MCF 10A (cell line): ENCODE results near the gene KIF26A. TPM values are rescaled to one million over a fixed set of nuclear protein-coding genes. Genes with fewer than 3 reads are reported as not detected.

Experiments used
- BruUV-seq: library from RNA; stranded (reverse); fragments of 400-500 nt; replicated peaks from 2 replicates; lab custom pipeline; 2021; lab: Mats Ljungman, UMichigan
- CTCF ChIA-PET: fragments of 300-600 bp; sonication (Branson Sonifier 250); formaldehyde crosslinking; extraction: SDS; loops from one replicate; lab custom pipeline; 2021; ENCODE audit warnings: antibody characterized with exemption, inconsistent platforms; lab: Yijun Ruan, JAX
- POLR2A ChIA-PET: fragments of 300-600, 350-650 bp; sonication (Branson Sonifier 250); formaldehyde crosslinking; extraction: SDS; loops from one replicate; lab custom pipeline; 2020; ENCODE audit warnings: antibody characterized with exemption, inconsistent platforms; lab: Yijun Ruan, JAX
- DNase-seq: peaks from one replicate; pipeline ENCODE4 v3.0.0-alpha.2; 2018; ENCODE audit not compliant: unreplicated experiment
- H3K27ac Mint-ChIP-seq: one replicate; pipeline ENCODE4 v1.8.0; 2022; ENCODE audit warnings: mild to moderate bottlenecking, low read depth, mixed read lengths; ENCODE audit not compliant: unreplicated experiment
- H3K27me3 Mint-ChIP-seq: one replicate; pipeline ENCODE4 v1.8.0; 2022; ENCODE audit warnings: mixed read lengths; ENCODE audit not compliant: insufficient read depth, unreplicated experiment
- H3K36me3 Mint-ChIP-seq: one replicate; pipeline ENCODE4 v1.8.0; 2022; ENCODE audit warnings: mild to moderate bottlenecking, moderate library complexity, mixed read lengths; ENCODE audit not compliant: insufficient read depth, unreplicated experiment
- H3K4me1 Mint-ChIP-seq: one replicate; pipeline ENCODE4 v1.8.0; 2022; ENCODE audit warnings: mixed read lengths; ENCODE audit not compliant: insufficient read depth, unreplicated experiment
- H3K4me3 Mint-ChIP-seq: one replicate; pipeline ENCODE4 v1.8.0; 2022; ENCODE audit warnings: mild to moderate bottlenecking, moderate library complexity, mixed read lengths; ENCODE audit not compliant: unreplicated experiment
- H3K9me3 Mint-ChIP-seq: one replicate; pipeline ENCODE4 v1.8.0; 2022; ENCODE audit warnings: mixed read lengths; ENCODE audit not compliant: unreplicated experiment
- CTCF ChIP-seq: fragments of 200-600 bp; IDR thresholded peaks from one replicate; pipeline ENCODE4 v1.8.0; 2022; ENCODE audit warnings: antibody characterized with exemption, mild to moderate bottlenecking; ENCODE audit not compliant: unreplicated experiment
- intact Hi-C: fragments of 100-400 bp; cut with micrococcal nuclease; formaldehyde crosslinking; loops from 2 replicates; pipeline ENCODE4 v1.14.1; 2022
- total RNA-seq: library from RNA; stranded (reverse); gene quantifications from 2 replicates; pipeline ENCODE4 v1.2.3, GENCODE V29; 2022

KIF26A gene
- total RNA-seq, 1 experiment from 2014 or later = 0.26 TPM

DNA sequence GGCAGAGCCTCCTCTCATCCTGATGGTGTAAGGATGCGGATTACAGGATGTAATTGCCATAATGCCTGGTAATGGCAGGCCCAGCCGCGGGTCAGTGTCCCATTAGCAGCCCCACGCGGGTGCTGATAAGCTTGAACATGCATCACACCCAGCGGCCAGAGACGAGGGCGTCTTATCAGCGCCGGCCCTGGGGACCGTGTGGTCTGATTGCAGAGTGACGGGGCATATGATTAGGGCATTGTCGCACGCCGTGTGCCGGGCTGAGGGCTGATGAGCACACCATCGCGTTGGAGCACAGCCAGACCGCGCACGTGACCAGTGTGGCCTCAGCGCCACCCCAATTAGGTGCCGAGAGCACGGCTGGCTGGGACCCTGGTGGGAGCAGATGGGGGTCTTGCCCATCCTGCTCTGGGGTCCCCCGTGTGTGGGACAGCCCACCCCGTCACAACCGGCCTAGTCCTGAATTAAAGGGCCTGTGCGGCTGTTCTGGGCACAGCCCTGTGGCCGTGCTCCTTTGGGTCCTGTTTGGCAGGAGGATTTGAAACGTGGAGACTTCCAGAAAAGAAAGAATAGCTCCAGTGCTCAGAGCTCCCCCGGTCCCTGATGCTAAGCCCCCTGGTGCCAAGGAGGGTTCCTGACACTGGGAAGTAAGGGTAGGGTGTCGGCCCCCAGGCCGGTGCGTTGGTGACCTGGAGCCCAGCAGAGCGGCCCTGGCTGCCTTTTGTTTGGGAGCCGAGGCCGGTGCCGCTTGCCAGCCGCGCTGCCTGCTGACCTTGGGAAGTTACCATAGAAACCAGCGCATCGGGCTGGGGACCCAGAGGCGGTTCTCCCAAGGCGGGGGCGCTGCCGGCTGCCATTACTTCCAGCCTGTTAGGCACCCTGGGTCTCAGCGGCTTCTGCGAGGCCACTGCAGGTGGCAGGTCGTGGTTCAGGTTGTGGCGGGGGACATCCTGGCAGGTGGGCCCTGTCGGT lies 20.7 kb downstream of the KIF26A start:
- BruUV-seq = no TSS peak
- no peaks in the 10 kb centered on the region for H3K9me3 Mint-ChIP-seq
- intact Hi-C loops = no loop called here
- H3K27ac Mint-ChIP-seq = no peak overlapping the region
- no peak overlapping the region for H3K4me3 Mint-ChIP-seq
- no peaks in the 10 kb centered on the region for H3K27me3 Mint-ChIP-seq
- no peak for TF ChIP-seq CTCF
- H3K36me3 Mint-ChIP-seq = no peaks in the 10 kb centered on the region
- ChIA-PET CTCF (interaction anchor here (1.2 kb wide), 1 partner anchor 22 kb away, joined by 3 read pairs; no protein-coding TSS in a partner anchor), POLR2A (no interaction called here)
- H3K4me1 Mint-ChIP-seq = peaks cover 6% of the 10 kb centered on the region
- DNase-seq = no peak

DNA sequence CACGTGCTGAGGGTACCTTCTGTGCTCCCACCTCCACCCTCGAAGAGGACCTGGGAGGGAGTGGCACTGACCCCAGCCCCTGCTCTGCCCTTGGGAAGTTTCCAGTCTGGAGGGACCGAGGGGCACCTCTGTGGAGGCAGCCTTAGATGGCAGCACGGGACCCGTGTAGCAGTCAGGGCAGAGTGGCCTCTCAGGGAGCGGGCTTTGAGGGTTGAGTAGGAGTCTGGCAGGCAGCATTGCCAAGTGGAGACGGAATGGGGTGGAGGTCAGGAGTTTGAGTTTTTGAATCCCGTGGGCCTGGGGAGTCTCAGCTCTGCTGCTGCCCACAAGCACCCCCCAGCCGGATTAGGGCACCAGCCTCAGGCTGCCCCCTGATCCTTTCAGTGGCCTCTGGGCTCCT lies 21.6 kb downstream of the KIF26A start:
- Mint-ChIP-seq H3K27me3 (no peaks in the 10 kb centered on the region), H3K9me3 (no peaks in the 10 kb centered on the region), H3K4me3 (no peak overlapping the region), H3K4me1 (peaks cover 6% of the 10 kb centered on the region), H3K36me3 (no peaks in the 10 kb centered on the region), H3K27ac (no peak overlapping the region)
- BruUV-seq = no TSS peak
- ChIA-PET POLR2A (no interaction called here), CTCF (interaction anchor here (0.7 to 1.2 kb wide), 2 partner anchors 23 to 404 kb away, joined by 3 read pairs; no protein-coding TSS in a partner anchor)
- DNase-seq = no peak
- no peak for TF ChIP-seq CTCF
- intact Hi-C loops = loop anchor here (10.0 kb wide), 1 partner anchor 115 kb away; no protein-coding TSS in a partner anchor

GRCh38 chr14:104161602-104162367 lies 23.4 kb downstream of the KIF26A start:
- no peak for DNase-seq
- ChIA-PET CTCF (no interaction called here), POLR2A (no interaction called here)
- Mint-ChIP-seq H3K4me1 (no peaks in the 10 kb centered on the region), H3K9me3 (no peaks in the 10 kb centered on the region), H3K36me3 (no peaks in the 10 kb centered on the region), H3K27ac (no peak overlapping the region), H3K27me3 (no peaks in the 10 kb centered on the region), H3K4me3 (no peak overlapping the region)
- no TSS peak for BruUV-seq
- TF ChIP-seq CTCF = no peak
- intact Hi-C loops = loop anchor here (10.0 kb wide), 1 partner anchor 113 kb away; no protein-coding TSS in a partner anchor

DNA sequence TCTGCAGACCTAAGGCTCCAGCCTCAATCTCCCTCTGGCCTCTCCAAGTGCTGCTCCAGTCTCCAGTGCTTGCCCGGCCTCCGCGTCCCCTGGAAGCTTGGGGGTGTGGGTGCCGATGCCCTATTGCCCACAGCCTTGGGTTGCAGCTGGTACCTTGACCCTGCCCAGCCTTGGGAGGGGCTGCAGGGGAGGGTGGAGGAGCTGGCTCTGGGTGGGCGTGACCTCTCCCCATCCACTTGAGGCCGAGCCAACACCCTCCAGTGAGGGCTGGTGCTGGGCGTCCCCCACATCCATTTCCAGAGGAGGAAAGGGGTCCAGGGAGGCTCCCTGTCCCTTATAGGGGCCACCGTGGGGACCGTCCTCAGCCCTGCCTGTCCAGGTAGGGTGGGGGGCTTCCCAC lies 24.1 kb downstream of the KIF26A start:
- intact Hi-C loops = loop anchor here (10.0 kb wide), 1 partner anchor 112 kb away; no protein-coding TSS in a partner anchor
- no peak overlapping the region for H3K4me3 Mint-ChIP-seq
- BruUV-seq = no TSS peak
- CTCF ChIA-PET = interaction anchor here (0.7 kb wide), 1 partner anchor 433 kb away, joined by 3 read pairs; no protein-coding TSS in a partner anchor
- no peaks in the 10 kb centered on the region for H3K9me3 Mint-ChIP-seq
- no peaks in the 10 kb centered on the region for H3K27me3 Mint-ChIP-seq
- no peaks in the 10 kb centered on the region for H3K36me3 Mint-ChIP-seq
- DNase-seq = no peak
- H3K4me1 Mint-ChIP-seq = no peaks in the 10 kb centered on the region
- no peak overlapping the region for H3K27ac Mint-ChIP-seq
- TF ChIP-seq CTCF = no peak
- POLR2A ChIA-PET = no interaction called here
